IPS-NIHi11 (cell line): ENCODE data around the gene THSD4.

Source experiments
- DNase-seq: peaks from one replicate; pipeline ENCODE4 v3.0.0; 2012; ENCODE audit warnings: mixed read lengths, low spot score

THSD4 gene

DNA sequence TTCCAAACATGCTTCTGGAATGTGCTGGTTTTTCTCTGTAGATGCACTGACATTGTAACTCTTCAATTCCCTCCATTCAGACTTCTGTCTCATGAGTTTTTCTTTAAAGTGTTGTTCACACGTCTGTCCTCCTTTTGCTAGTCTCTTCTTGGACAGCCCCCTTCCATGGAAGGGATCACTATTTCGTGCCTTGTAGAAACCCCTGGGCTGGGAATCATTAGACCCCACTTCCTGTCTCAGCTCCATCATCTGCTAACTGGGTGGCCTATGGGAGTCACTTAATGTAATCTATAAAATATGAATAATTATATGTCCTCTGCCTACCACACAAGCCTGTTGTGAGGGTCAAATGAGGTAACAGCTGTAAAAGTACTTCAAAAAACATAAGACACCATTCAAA is 110.6 kb downstream of the THSD4 start:
- DNase-seq, result no peak

DNA sequence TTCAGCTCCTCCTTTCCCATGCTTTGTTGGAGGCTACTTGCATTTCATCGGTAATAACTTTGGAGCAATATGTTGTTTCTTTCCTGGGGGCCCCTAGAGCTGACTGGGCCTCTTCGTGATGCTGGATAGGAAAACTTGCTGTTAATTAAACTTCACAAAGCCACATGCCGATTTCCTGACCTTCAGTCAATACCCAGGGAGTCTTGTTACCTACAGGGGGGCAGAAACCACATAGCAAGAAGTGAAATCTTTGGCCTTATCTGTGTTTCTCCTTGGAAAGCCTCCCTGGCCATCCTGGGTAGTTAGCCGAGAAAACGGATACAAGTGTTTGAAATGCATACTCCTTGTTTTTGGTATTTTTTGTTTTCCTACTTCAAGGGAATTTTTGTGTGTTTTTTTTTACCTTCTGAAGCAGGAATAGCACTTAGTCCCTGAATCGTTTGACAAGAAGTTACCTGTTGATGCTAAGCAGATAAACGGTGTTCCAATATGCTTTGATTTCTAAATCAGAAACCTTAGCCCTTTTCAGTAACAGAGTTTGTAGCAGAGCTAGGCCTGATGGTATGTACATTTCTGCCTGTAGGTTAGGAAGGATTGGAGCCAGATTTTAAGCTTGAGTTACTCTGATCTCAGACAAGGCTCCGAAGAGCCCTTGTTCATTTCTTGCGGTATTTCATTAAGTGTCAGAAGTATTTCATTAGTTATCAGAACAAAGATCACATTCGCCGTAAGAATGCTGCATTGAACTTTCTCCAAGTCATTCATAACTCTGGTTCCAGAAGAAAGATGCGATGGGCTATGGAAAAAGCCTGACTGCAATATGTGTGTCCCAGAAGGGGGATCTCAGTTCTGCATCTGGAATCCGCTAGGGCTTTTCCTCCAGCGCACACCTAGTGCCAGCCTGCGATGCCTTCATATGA is 111.5 kb downstream of the THSD4 start:
- DNase-seq, result no peak

DNA sequence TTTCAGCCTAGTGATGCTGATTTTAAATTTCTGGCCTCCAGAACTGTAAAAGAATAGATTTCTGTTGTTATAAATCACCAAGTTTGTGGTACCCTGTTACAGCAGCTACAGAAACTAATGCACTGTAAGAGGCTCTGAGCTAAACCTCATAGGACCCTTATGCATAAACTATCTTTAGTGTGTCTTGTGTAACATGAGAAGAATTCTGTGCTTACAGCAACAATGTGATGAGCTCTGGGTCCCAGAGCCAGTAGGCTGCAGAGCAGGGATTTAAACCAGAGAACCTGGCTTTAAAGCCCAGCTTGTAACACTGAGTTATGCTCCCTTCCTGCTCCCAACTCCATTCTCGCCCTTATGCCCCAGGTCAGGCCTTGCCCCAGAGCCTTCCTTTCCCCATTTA is 113.1 kb downstream of the THSD4 start:
- DNase-seq, result no peak

DNA sequence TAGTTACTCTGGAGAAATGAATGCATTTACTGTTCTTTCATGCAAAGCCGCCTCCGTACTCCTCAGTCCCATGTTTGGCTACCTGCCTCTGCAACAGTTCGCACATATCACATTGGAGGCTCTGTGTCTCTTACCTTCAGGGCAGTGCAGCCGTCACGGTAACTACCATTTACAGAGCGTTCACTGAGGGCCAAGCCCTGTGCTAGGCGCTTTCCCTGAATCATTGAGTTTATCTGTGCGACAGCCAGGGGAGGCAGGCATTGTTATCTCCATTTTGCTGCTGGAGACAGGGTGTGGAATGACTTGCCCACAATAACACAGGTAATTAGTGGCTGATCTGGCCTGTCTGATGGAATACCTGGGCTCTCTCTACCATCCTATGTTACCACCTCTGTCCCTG is 115.0 kb downstream of the THSD4 start:
- DNase-seq, result no peak

DNA sequence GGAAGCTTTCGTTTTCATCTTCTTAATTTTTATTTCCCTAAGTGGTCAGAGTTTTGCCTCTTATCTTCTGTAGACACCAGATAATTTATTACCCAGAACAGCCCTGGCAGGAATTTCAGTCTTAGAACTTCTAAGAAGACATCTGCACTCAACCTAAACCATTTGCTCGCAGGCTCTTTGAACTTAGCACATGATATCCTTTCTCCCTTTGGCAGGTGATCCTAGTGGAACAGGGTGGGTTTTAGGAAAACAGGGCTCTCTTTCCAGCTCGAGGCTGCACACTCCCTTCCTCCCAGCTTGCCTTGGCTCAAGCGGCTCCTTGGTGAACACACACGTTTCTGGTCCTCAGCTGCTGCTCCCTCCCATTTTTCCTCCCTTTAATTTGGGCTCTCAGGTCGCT is 116.5 kb downstream of the THSD4 start:
- DNase-seq, result no peak

DNA sequence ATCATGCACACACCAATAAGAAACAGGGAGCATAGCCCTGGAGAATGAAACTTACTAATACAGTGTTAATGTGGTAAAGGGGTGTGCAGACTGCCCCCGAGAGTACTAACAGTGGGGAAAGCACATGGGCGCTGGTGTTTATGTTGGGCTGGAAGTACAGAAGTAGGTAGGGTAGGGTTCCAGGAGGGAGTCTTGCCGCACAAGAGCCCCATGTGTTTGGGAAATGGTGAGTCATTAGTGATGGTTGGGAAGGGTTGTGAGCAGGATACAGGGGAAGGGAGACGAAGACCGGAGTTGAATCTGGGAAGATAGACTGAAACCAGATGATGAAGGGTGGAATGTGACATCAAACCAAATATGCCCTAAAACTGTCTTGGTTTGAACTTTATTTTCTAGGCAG is 117.1 kb downstream of the THSD4 start:
- DNase-seq, result no peak

DNA sequence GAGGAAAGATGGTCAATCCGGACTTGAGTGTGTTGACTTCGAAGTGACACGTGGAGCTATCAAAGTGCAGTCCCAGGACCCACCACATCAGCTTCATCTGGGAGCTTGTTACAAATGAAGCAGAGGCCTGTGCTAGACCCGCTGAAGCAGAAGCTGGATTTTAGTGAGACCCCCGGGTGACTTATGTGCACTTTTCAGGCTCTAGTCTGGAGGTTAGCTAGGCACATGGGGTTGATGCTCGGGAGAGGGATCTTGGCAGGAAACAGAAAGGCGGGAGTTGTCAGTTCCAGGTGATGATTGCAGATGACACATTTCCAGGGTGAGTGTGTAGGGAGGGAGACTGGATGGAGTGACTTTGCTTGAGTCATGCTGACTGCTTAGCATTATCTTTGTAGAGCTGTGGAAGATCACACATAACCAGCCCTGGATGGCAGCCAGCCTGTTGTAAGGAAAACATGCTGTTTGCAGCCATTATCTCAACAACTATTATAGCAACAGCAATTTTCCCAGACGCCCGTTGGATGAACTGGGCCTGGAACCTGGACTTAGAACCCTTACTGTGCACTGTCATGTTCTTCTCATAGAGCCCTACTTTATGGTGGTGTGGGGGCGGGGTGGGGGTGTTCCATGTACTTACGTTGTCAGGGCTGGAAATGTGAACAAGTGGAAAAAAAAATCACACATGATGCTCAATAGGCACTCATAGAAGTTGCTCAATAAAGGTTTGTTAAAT is 122.4 kb downstream of the THSD4 start:
- DNase-seq, result no peak

DNA sequence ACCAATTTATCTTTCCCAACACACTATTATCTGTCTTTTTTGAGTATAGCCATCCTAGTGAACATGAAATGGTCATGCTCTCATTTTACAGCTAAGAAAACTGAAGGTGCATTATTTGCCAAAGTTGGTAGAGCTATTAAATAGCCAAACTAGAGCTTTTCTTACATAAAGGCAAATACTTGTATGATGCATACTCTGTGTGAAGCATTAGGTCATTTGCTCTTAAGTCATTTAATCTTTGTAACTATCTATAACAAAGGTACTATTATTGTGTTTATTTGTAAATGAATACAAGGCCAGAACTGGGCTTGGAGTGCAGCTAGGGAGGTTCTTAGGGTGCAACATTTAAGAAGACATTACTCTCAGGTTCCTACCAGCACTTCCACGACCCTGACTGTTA is 123.7 kb downstream of the THSD4 start:
- no peak for DNase-seq

DNA sequence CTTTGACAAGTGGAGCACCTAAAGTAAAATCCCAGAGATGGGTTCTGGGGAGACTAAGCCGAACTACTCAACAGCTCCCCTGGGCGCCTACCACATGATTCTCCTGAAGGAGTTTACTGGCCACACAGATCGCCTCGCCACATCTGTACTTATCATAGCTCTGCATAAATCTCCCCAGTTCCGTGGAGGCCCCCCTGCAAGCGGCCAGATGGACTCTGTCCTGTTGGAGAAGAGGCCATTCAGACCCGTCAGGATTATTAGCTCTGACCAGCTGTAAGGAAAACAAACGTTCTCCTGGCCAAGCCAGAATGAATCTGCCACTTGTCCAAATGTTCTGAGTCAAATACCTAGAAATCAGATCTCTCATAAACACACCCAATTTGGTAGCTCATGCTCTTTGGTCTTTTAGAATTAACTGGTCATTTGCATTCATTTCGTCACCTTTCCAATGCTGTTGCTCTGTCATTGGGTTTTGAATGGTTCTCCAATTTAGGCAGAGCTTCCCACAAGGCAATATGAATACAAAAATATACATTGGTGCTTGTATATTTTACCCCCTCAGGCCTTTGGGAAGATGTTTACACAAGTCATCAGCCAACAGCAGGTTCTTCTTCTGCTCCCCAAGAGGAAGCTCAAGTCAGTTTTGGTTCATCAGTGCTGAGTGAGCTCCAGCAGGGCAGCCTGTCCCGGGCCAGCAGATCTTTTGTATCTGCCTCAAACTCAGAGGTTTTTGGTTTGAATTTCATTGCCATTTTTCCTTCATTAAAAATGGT is 124.5 kb downstream of the THSD4 start:
- no peak for DNase-seq

DNA sequence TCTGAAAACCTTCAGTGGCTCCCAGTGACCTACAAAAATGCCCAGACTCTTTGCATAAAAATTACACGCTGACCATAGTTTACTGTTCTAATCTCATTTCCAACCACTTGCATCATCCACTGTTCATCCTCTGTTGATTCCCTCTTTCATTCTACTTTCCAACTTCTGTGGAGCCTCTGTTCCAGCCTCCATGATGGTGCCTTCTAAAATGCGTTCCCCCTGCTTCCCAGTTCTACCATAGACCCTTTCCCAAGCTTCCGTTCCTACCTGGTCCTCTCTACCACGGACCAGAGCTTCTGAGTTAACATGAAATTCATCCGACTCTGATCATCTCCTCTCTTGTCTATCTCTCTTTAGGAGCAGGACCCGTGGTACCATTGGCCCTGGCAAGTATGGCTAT is 127.0 kb downstream of the THSD4 start:
- no peak for DNase-seq

DNA sequence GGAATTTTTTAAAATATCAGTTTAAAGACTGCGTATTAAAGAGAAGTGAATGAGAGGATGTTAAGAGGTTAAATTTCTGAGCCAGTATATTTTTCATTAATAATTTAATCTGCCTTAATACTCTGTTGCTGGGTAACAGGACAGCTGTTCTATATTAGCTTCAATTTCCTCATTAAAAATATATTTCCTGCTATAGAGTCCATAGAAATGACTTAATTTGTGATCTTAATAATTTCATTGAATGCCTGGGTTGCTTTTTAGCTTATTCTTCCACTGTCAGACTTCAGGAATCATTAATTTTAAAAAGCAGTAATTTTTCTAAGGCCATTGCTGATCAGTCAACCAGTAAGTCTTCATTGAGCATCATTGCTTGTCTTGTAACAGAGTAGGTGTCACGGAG is 129.0 kb downstream of the THSD4 start:
- no peak for DNase-seq

DNA sequence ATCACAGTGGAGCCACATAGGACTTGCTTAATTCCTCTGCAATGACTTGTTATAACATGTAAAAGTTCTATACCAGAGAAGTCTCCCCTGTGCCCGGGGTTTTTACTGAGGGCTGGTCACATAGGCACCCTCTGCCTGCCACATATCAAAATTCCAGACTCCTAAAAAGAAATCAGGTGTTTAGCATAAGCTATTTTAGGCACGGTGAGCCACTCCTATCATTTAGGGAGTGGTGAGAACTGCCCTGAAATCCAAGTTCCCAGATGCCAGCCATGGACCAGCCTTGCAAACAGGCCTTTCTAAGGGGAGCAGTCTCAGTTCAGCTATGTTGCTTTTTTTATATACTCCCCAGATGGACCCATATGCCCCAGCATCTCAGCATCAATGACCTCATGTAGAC is 130.3 kb downstream of the THSD4 start:
- DNase-seq, result no peak

DNA sequence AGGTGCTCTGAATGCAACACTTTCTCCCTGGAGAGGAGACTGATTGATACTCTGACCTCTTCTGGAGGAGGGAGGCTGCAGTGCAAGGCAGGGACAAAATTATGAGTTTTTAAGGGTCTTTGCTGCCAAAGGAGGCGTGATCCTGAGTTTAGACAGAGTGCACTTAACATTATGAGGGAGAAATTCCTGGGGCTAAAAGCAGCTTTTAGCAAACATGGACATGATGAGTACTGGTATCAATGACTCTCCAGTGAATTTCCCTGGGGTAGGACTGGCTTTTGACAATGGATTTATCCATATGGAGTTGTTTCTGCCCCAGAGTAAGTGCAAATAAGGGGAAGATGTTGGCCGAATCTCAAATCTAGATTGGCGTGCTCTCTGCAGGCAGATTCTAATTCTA is 133.1 kb downstream of the THSD4 start:
- no peak for DNase-seq

DNA sequence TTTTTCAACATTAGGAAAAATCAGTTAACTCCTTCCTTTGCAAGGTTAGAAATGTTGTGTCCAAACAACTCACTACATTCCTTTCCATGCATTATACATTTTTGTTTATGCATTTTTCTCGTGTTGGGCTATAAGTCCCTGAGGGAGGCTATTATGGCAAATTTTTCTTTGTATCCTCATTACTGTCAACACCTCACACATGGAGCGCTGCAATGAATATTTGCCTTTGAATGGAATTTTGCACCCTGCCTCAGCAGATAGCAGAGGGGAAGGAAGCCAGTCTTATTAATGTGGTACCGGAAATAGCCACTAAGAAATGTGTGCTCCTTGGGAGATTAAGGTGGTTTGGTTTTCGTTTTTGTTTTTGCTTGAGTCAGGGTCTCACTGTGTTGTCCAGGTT is 134.7 kb downstream of the THSD4 start:
- DNase-seq, result no peak

DNA sequence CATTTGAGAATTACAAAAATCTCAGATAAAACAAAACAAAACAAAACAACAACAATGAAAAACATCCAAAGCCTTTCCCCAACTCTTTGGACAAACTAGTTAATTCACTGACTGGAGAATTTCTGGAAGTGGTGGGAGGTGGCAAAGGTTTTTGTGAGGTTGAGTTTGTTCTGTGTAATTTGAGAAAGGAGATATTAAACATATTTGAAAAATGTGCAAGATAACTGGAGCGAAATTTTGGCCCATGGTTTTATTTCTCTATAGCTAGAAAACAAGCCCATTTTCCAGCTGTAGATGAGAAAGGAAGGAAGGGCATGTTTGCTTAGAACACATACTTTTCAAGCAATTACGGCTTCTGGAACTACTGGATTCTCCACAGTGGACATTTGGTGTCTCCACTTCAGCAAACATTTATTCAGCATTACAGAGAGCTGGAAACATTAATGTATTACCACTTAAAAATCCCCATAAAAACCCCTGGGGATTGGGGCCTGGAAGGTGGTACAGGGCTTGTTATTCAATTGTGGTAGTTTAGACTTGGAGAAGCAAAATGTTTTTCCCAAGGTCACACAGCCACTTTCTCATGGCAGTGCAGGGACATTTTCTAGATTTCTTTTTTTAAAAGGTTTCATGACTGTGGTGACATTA is 135.8 kb downstream of the THSD4 start:
- no peak for DNase-seq

DNA sequence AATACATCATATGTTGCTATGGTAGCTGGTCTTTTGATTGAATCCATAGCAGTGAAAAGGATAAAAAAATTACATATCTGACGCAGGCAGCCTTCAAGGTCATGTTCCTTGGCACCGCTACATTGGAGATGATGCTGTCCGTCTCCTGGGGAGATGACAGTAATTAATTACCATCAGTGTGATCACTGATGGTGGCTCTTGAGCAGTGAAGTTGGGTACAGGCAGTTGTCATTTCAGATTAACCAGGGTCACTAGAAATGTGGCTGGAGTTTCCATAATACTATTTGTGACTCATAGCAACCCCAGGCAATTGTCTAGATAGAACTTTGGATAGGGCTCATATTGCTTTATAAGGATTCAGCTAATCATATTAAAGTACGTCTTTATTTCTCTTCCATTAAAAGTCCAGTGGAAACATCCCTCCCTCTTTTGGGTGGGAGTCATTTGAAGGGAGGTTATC is 136.3 kb downstream of the THSD4 start:
- no peak for DNase-seq

DNA sequence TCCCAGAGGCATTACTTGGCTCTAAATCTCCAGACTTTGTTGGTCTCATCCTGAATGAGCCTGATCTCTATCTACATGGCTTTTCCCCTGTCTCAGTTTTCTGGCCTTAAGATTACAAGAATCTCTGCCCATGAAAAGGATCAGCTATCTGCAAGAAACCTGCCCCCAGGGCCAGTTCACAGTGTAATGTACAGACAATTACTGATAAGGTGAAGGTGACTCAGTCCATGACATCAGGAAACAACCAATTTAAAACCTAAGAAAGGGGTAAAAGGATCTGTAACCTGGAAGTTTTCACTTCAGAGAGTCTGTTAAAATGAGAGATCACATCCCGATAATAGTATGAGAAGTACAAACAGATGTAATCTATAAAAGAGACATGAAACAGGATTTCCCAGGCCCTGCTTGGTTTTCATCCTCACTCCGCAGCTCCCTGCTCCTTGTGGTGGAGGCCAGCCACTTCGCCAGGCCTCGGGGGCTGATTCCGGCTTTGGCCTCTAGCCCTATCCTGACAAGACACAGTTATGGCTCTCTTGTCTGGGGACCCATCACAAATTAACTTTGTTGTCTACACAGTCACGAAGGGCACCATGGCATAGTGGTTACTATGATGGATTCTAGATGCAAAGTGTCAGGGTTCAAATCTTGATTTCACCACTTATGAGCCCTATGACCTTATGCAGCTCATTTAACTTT is 136.9 kb downstream of the THSD4 start:
- no peak for DNase-seq

DNA sequence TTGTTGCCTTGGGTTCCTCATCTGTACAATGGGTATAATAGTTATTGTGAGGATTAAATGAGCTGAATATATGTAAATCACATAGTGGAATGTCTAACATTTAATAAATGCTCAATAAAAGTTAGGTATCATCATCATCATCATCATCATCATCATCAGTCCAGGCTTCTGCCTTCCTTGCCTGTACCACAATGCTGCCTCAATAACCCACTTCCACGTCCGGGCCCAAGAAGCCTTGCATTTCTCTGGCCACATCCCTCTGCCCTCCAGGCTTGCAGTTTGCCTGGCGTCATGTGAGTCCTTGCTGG is 137.4 kb downstream of the THSD4 start:
- no peak for DNase-seq

DNA sequence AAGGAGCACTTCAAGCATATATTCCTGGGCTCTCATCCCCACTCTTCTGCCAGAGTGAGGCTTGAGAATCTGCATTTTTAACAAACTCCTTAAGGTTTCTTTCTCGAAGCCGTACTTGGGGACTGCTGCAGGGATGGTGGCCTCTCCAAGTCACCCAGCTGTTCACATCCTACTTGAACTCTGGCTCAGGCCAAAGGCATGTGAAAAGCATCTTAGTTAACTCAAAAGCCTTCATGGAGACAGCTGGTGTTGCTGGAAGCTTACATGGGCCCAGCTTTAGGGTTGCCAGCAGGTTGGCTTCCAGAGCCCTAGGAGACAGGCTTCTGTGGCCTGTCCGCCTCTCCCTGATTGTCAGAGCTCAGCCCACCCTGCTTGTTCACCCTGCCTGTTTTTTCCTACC is 139.2 kb downstream of the THSD4 start:
- no peak for DNase-seq

DNA sequence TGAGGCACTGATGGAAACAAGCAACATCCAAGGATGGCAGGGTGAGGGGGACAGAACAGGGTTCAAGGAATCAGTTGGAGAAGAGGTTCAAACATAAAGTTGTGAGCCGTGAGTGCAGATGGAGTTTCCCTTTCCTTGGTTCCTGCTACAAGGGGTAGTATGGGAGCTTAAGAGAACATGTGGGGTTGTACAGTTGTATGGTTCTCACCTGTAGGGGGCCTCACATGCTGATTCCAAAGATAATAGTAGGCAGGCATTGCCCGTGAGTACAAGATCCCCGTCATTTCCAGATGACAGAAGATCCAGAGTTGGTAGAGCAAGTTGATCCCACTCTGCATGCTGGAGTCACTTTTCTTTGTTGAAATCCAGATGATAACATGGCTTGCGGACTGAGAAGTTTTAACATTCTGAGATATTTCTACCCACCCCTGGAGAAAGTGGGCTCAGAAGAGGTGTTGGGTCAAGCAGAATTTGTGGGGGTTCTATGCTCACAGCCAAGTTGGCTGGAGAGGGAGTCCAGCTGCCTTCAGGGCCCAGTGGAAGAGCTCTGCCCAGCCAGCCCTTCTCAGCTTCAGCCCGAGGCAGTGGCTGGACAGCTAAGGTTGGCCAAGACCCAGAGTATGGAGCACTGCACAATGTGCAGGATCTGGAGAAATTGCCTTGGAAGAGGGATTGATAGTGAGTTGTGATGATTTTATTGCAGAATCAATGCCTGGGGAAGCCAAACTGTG is 141.8 kb downstream of the THSD4 start:
- DNase-seq, result peak; percentile 32

DNA sequence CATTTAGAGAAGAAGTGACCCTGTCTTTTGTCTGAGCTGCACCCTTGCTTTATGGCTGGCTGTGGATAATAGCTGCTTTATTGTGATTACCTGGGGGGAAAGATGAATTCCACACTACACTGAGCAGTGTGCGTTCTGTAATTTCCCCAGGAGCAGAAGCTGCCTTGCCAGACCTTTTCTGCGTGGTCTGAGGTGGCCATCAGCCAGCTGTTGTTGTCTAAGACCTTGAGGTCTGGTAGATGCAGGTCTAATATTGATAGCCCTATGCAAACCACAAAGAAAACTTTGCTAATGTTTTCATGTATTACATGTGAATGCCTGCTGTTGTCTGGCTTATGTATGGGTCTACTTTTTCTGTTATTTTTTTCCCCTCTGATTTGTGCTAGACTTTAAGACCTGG is 144.6 kb downstream of the THSD4 start:
- no peak for DNase-seq
